Transverse colon (tissue), 4 donors: ENCODE results near the gene SEPTIN5.

Experiments
- CTCF ChIP-seq, 5 experiments: fragments of 200-600 bp in 3 of 5; fragments of 450-650 bp in 2 of 5; sonication (generic) in 3 of 5; IDR thresholded peaks; 1 replicate in 2 of 5; 2 replicates in 3 of 5; pipeline ENCODE4 v1.5.1; 2016 to 2017; ENCODE audit warnings: antibody characterized with exemption in 5 of 5, inconsistent platforms in 3 of 5, mild to moderate bottlenecking in 2 of 5, moderate library complexity in 1 of 5
- EP300 ChIP-seq: sonication (generic); formaldehyde crosslinking; IDR thresholded peaks from one replicate; pipeline ENCODE4 v1.6.1; 2017; ENCODE audit warnings: antibody characterized with exemption, low read depth
- POLR2A ChIP-seq: fragments of 450-650 bp; IDR thresholded peaks from one replicate; pipeline ENCODE4 v1.6.1; 2016; ENCODE audit warnings: antibody characterized with exemption, mild to moderate bottlenecking, moderate library complexity
- POLR2AphosphoS5 ChIP-seq, 3 donors: sonication (generic); formaldehyde crosslinking; IDR thresholded peaks; one replicate each; pipeline ENCODE4 v1.6.1; 2016; ENCODE audit warnings: antibody characterized with exemption in 3 of 3

GRCh38 chr22:19724927-19725661 is 10.8 kb downstream of the SEPTIN5 start:
- no peak for TF ChIP-seq CTCF (IDR thresholded peaks at IDR 0.05)
- TF ChIP-seq POLR2A: no peak
- no peak for TF ChIP-seq EP300
- no peak for TF ChIP-seq POLR2AphosphoS5 (IDR thresholded peaks at IDR 0.05)
